Stimulated activated CD4-positive, alpha-beta T cell treated with anti-CD3 and anti-CD28 coated beads, Interleukin-12 subunit alpha, Interleukin-12 subunit beta, amount 100 ng/mL, for 24 hours (primary cell): ENCODE results near the gene DGKH.
"Not testable (repeated sequence)": the region's sequence is repeated elsewhere in the genome, so short reads cannot be mapped to it uniquely, and the experiment has no call there.

Experiments
- DNase-seq, 2 experiments: peaks; one replicate each; pipeline ENCODE4 v3.0.0-alpha.2; 2020; ENCODE audit warnings: low read depth in 2 of 2

DGKH gene

DNA sequence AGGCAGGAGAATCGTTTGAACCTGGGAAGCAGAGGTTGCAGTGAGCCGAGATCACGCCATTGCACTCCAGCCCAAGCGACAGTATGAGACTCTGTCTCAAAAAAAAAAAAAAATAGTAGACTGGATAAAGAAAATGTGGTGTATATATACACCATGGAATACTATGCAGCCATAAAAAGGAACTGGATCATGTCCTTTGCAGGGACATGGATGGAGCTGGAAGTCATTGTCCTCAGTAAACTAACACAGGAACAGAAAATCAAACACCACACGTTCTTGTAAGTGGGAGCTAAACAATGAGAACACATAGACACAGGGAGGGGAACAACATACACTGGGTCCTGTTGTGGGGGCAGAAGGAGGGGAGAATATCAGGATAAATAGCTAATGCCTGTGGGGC is 178.3 kb downstream of the DGKH start:
- DNase-seq = not testable (repeated sequence)

GRCh38 chr13:42228527-42228926 is 180.1 kb downstream of the DGKH start:
- no peak for DNase-seq

DNA sequence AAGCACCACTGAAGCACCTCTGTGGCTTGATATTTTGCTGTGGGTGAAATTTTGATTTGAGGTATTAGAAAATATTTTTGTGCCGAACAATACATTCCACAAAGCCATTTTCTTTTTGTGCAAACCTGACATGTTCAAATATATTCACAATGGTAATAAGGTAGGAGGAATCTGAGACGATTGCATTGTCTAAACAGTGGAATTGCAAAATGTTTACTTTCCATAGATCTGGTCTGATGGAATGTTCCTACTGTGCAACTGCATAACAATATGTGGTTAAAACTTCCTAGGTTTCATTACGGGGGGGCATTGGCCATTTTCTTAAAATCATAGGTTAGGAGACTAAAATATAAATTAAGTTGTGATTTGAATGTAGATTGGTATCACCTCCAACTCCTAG is 180.8 kb downstream of the DGKH start:
- no peak for DNase-seq

- no peak for DNase-seq
These were observed 184.2 kb downstream of the DGKH start for GRCh38 chr13:42232671-42233070.

DNA sequence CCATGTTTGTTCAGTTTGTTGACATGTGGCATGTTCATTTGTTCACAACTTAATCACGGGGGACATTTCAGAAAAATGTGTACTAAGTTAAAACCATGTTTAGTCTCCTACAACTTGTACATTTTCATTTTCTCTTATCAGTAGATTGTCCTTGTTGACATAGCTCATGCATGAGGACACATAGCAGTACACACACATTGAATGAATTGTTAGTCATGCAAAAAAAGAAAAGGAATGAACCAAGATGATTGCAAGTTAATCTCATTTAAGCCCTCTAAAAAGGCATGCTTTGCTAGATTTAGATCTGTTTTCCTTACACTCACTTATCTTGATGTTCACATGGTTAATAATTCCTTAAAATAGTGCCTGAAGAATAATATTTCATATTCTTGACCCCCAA is 185.3 kb downstream of the DGKH start:
- no peak for DNase-seq

DNA sequence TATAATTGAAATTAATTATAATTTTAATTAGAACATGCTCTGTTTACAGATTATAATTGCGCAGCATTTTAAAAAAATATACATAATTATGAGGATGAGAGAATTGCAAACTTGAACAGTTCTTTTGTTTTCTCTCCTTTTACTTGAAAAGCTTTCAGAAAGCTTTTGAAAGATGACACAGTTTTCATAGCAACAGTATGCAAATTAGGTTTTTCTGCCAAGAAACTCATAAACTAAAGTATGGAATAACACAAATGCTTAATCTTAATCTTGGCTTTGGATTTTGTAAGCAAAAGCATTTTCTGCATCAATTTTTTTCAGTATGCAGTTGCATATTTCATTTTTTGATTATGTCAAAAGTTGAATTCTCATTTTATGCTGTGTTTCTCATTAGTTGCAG is 190.7 kb downstream of the DGKH start:
- no peak for DNase-seq

DNA sequence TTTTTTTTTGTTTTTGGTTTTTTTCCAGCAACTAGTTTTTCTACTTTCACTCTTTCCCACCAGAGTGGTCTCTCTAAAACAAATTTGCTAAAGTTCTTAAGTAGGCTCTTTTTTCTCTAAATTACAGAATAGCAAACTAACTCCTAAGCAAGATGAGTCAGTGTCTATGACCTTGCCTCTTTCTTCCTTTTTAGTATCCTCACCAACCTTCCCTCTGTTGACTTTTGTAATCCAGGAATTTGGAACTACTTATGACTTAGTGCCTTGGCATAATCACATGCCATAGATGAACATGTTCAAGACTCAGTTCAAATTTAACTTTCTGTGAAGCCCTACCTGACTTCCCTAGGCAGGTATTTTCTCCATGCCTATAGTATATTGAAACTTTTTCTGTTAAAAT is 191.2 kb downstream of the DGKH start:
- DNase-seq = no peak

GRCh38 chr13:42246541-42246940 is 198.1 kb downstream of the DGKH start:
- DNase-seq = no peak

DNA sequence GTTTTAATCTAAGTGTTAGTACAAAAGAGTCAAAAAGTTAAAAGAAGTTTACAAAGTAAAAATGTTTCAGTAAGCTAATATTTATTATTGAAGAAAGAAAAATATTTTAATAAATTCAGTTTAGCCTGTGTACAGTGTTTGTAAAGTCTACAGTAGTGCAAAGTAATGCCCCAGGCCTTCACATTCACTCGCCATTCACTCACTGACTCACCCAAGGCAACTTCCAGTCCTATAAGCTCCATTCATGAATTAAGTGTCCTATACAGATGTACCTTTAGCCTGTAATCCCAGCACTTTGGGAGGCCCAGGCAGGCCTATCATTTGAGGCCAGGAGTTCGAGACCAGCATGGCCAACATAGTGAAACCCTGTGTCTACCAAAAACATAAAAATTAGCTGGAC is 199.4 kb downstream of the DGKH start:
- DNase-seq = no peak

DNA sequence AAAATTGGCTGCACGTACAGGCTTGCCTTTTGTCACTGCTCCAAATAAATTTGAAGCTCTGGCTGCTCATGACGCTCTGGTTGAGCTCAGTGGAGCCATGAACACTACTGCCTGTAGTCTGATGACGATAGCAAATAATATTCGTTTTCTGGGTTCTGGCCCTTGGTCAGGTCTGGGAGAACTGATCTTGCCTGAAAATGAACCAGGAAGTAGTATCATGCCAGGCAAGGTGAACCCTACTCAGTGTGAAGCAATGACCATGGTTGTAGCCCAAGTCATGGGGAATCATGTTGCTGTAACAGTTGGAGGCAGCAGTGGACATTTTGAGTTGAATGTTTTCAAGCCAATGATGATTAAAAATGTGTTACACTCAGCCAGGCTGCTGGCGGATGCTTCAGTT is 207.4 kb downstream of the DGKH start:
- DNase-seq = no peak

- DNase-seq = no peak
These were observed 210.3 kb downstream of the DGKH start for GRCh38 chr13:42258747-42259146.

DNA sequence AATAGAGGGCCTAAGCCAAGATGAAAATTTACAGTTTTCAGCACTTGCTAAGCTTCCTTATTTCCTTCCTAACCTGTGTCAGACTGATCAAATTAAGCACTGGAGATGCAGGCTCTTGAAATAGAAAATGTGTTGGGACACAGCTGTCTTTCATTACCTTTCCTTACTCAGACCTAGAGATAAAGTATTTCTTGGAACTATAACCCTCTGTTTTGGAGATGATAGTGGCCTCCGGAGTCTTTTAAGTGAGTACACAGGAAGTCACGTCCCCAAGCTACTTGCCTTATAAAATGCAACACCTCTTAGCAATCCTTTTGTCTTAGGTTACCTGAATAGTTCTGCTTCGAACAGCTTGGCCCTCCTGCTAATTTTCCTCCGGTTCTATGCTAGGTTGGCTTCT is 211.1 kb downstream of the DGKH start:
- no peak for DNase-seq

GRCh38 chr13:42260903-42261654 is 212.6 kb downstream of the DGKH start:
- no peak for DNase-seq

GRCh38 chr13:42266473-42266872 is 218.0 kb downstream of the DGKH start:
- DNase-seq = no peak

- no peak for DNase-seq
These were observed 221.9 kb downstream of the DGKH start for GRCh38 chr13:42270160-42270856.

DNA sequence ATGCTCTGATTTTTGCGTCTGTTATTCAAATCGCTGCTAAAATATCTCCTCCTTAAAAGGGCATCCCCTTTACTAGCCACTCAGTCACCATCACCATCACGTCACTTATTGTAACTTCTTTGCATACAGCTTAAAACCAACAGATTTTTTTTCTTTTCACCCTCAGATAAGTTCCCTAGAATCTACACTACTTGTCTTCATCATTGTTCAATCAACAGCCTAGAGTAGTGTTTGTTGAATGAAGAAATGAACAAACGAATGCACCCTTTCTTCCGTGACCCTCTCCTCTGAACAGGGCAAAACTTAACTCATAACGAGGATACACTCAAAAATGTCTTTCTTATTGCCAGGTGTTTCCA is 222.4 kb downstream of the DGKH start:
- no peak for DNase-seq

GRCh38 chr13:42271337-42272114 is 223.1 kb downstream of the DGKH start:
- peak; percentile 88 to 89 for DNase-seq

DNA sequence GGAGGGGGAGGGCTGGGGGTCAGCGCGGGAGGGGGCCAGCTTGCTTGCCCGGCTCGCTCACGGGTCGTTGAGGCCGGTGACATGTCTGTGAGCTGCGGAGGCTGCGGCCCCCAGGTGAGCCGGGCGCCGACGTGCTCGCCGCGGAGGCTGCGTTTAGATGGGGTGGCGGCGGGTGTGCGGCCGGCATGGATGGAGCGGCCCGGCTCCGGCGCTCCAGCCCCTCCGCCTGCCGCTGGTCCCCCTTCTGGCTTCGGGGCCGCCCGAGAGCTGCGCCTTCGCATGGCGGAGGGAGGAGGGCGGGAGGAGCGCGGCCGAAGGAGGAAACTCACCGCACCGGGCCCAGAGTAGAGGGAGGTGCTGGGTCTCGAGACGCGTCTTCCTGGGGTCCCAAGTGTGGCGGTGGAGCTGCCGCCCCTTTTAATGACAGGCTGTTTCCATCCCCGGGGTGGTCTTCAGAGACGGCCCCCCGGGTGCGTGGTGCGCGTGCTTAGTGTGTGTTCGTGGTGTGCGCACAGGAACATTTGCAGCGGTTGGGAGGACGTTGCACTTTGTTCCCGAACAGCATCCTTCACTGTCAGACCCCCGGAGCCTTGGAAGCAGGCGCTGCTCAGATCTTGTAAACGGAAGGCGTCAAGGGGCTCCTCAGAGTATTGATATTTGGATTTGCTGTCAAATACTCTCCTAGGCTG is 223.8 kb downstream of the DGKH start, which contains the start of gene AKAP11:
Gene AKAP11 (plus strand): TSS at position 38 of the 689 bp plus-strand sequence. CDS start 14,197 bp downstream, outside the sequence.
- peak; percentile 11 to 34 for DNase-seq

DNA sequence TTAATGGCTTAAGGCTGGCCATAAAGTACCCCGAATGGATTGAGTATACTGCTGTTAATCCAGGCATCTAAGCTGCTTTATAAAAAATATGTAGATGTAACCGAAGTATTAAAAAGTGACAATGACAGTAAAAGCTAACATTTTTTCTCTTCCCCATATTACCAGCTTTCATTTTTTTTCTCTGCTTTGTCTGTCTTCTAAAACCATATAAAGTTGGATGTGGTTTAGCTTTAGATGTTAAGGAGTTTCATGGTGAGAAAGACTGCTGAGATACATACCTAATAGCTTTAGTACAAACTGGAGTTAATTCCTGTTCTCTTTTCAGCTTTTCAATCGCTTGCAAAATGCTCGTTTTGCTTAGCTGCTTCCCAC is 224.3 kb downstream of the DGKH start:
- no peak for DNase-seq

DNA sequence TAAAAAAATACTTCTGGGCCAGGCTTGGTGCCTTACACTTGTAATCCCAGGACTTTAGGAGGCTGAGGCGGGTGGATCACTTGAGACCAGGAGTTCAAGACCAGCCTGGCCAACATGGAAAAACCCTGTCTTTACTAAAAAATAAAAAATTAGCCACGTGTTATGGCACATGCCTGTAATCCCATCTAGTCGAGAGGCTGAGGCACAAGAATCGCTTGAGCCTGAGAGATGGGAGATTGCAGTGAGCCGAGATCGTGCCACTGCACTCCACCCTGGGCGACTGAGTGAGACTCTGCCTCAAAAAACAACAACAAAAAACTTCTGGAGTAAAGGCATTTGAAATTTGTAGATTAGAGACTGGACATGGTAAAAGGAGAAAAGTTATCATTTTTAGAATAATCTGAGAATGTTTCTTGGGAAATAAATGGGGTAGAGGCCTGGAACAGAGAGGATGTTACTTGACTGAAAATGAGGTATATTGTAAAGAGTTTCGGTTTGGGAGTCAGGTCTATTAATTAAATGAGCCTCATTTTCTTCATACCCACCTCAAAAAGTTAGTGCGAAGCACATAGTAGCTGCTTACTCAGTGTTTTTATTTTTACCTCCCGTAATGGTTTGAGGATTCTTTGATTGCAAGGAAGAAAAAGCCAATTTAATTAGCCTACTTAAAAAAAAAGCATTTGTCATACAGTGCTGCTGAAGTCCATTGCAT is 226.1 kb downstream of the DGKH start:
- DNase-seq = no peak

DNA sequence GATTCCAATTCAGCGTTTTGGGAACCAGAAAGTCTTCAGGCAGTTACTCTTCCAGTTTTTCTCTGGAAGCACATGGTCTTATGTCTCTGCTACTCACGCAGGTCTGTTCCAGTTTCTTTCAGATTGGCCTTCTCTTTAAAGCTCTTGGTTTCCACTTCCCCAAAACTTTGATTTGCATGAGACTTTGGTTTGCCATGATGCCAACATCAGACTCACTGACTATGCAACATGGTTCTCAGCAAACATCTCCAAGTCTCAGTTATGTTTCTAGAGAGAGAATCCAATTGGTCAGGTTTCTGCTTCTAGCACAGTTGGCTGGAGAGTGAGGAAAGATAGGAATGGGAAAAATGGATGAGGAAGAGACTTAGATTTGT is 226.6 kb downstream of the DGKH start:
- no peak for DNase-seq

DNA sequence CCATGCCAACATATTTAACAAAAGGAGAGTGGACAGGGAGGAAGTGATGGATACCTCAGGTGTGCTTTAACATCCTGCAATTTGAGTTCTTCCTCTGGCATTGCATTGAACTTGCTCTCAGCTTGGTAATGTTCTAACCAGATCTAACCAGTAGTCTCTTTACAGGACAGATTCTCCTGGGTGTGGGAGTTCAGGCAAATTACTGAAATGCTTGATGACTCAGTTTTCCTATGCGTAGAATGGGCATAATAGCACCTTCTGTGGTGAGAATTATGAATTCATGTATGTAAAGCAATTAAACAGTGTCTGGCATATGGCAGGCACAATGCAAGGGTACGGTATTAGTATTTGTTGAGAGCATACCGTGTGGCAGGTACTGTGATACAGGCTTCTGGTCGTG is 227.1 kb downstream of the DGKH start:
- no peak for DNase-seq
